Neural cell (in vitro differentiated cells): ENCODE data around the gene COX7B2. TPM values are rescaled to one million over a fixed set of nuclear protein-coding genes. Genes with fewer than 3 reads are reported as not detected.
A peak's percentile ranks its signal among the peaks of the same experiment; 100 is the strongest.

Experiments
- H2AFZ ChIP-seq: fragments of 200-600, 300-800 bp; sonication (generic), shearing (Covaris generic); 2 replicates; pipeline ENCODE4 v1.6.0; 2014; ENCODE audit warnings: low read depth, mild to moderate bottlenecking, antibody characterized with exemption, low read length, moderate library complexity
- H3F3A ChIP-seq: fragments of 200-600 bp; shearing (Covaris generic); 2 replicates; pipeline ENCODE4 v1.6.1; 2016; ENCODE audit warnings: mild to moderate bottlenecking, moderate library complexity, mixed read lengths, antibody characterized with exemption, low read length; ENCODE audit not compliant: insufficient read depth, poor library complexity, severe bottlenecking
- H3K27ac ChIP-seq: fragments of 200-600, 300-800 bp; sonication (generic), shearing (Covaris generic); 2 replicates; pipeline ENCODE4 v1.5.1; 2014; ENCODE audit warnings: mild to moderate bottlenecking, low read length, moderate library complexity
- H3K27me3 ChIP-seq: fragments of 300-800, 200-600 bp; sonication (generic), shearing (Covaris generic); 2 replicates; pipeline ENCODE4 v1.6.0; 2014; ENCODE audit warnings: mild to moderate bottlenecking, low read depth, low read length, moderate library complexity; ENCODE audit not compliant: insufficient read depth
- H3K36me3 ChIP-seq: fragments of 300-800, 200-600 bp; sonication (generic), shearing (Covaris generic); 2 replicates; pipeline ENCODE4 v1.5.1; 2014; ENCODE audit warnings: mild to moderate bottlenecking, antibody characterized with exemption, low read length, moderate library complexity; ENCODE audit not compliant: insufficient read depth
- H3K4me2 ChIP-seq: fragments of 300-800, 200-600 bp; sonication (generic), shearing (Covaris generic); 2 replicates; pipeline ENCODE4 v1.6.0; 2014; ENCODE audit warnings: mild to moderate bottlenecking, low read length
- H3K4me3 ChIP-seq: fragments of 300-800, 200-600 bp; sonication (generic), shearing (Covaris generic); 2 replicates; pipeline ENCODE4 v1.5.1; 2014; ENCODE audit warnings: mild to moderate bottlenecking, low read length, moderate library complexity
- H3K79me2 ChIP-seq: fragments of 200-600 bp; shearing (Covaris generic); replicated peaks from 2 replicates; pipeline ENCODE4 v1.6.0; 2014; ENCODE audit warnings: mild to moderate bottlenecking, low read length, moderate library complexity; ENCODE audit not compliant: insufficient read depth
- H3K9ac ChIP-seq: fragments of 300-800, 200-600 bp; sonication (generic), shearing (Covaris generic); 2 replicates; pipeline ENCODE4 v1.6.1; 2016; ENCODE audit warnings: mild to moderate bottlenecking, low read length, mixed read lengths
- H3K9me2 ChIP-seq: fragments of 200-600 bp; shearing (Covaris generic); 2 replicates; pipeline ENCODE4 v1.6.1; 2016; ENCODE audit warnings: mild to moderate bottlenecking, low read length, mixed read lengths; ENCODE audit not compliant: insufficient read depth
- H3K9me3 ChIP-seq: fragments of 200-600, 300-800 bp; sonication (generic), shearing (Covaris generic); 2 replicates; pipeline ENCODE4 v1.6.1; 2016; ENCODE audit warnings: mild to moderate bottlenecking, mixed run types, low read length, moderate library complexity, mixed read lengths
- H4K20me1 ChIP-seq: fragments of 200-600 bp; shearing (Covaris generic); 2 replicates; pipeline ENCODE4 v1.6.1; 2016; ENCODE audit warnings: mild to moderate bottlenecking, mixed run types; ENCODE audit not compliant: insufficient read depth
- EP300 ChIP-seq: fragments of 450-650 bp; conservative IDR thresholded peaks from 2 replicates; pipeline ENCODE4 v1.6.1; 2014; ENCODE audit warnings: antibody characterized with exemption, mild to moderate bottlenecking, moderate library complexity; ENCODE audit not compliant: poor library complexity, severe bottlenecking
- EZH2 ChIP-seq: fragments of 200-600, 300-800 bp; shearing (Covaris generic), sonication (generic); IDR thresholded peaks from 2 replicates; pipeline ENCODE4 v1.6.1; 2014; ENCODE audit warnings: antibody characterized with exemption, low read length, borderline replicate concordance, mild to moderate bottlenecking; ENCODE audit not compliant: insufficient read depth, poor library complexity, severe bottlenecking
- MXI1 ChIP-seq: fragments of 450-650 bp; conservative IDR thresholded peaks from 2 replicates; pipeline ENCODE4 v1.6.1; 2014; ENCODE audit warnings: antibody characterized with exemption, mild to moderate bottlenecking; ENCODE audit not compliant: poor library complexity, severe bottlenecking
- POLR2AphosphoS5 ChIP-seq: IDR thresholded peaks from 2 replicates; pipeline ENCODE4 v1.6.1; 2012
- RAD21 ChIP-seq: fragments of 450-650 bp; conservative IDR thresholded peaks from 2 replicates; pipeline ENCODE4 v1.6.1; 2014; ENCODE audit warnings: antibody characterized with exemption, mild to moderate bottlenecking, moderate library complexity
- SMC3 ChIP-seq: fragments of 450-650 bp; conservative IDR thresholded peaks from 2 replicates; pipeline ENCODE4 v1.6.1; 2014; ENCODE audit warnings: antibody characterized with exemption, mild to moderate bottlenecking, moderate library complexity; ENCODE audit not compliant: poor library complexity
- TAF1 ChIP-seq: IDR thresholded peaks from 2 replicates; pipeline ENCODE4 v1.6.1; 2012; ENCODE audit warnings: low read depth
- polyA plus RNA-seq: library from polyadenylated mRNA; depleted of rRNA; stranded (reverse); fragments of >200 nt; gene quantifications from 2 replicates; pipeline ENCODE4 v1.2.3, GENCODE V29; 2014
- TF ChIP-seq, protein P1 (sequence below): fragments of 450-650 bp; IDR thresholded peaks from 2 replicates; pipeline ENCODE4 v1.5.1; 2014; ENCODE audit warnings: antibody characterized with exemption, mild to moderate bottlenecking, moderate library complexity; ENCODE audit not compliant: poor library complexity, severe bottlenecking
- TF ChIP-seq, protein P2 (sequence below): IDR thresholded peaks from 2 replicates; pipeline ENCODE4 v1.6.1; 2012; ENCODE audit warnings: borderline replicate concordance

Gene COX7B2
- polyA plus RNA-seq, 1 donor from 2014 or later: not detected

DNA sequence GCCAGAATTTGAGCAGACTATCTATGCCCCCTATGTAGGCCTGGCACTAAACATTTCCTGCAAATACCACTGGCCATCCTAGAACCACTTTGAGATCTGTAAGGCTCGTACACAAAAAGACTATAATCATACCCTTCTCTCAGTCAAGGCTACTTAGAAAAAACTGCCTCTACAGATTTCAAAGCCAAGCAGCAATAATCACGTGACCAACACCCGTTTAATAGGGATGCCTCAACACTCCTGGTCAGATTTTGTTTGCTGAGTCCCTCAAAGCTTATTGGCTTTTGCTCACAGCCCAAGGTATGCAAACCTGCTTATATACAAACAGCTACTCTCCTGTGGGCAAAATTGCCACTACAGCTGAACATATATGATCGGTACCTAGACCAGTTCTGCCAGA, 897 bp downstream of the COX7B2 start:
- Histone ChIP-seq H3K9ac (no peak overlapping the region), H2AFZ (no peak overlapping the region), H3K27me3 (no peaks in the 10 kb centered on the region), H3F3A (no peaks in the 10 kb centered on the region), H4K20me1 (no peaks in the 10 kb centered on the region), H3K79me2 (no peaks in the 10 kb centered on the region), H3K27ac (no peak overlapping the region), H3K4me2 (no peak overlapping the region), H3K4me3 (no peak overlapping the region), H3K9me3 (no peaks in the 10 kb centered on the region), H3K36me3 (no peaks in the 10 kb centered on the region), H3K9me2 (no peaks in the 10 kb centered on the region)
- TF ChIP-seq TAF1: no peak

DNA sequence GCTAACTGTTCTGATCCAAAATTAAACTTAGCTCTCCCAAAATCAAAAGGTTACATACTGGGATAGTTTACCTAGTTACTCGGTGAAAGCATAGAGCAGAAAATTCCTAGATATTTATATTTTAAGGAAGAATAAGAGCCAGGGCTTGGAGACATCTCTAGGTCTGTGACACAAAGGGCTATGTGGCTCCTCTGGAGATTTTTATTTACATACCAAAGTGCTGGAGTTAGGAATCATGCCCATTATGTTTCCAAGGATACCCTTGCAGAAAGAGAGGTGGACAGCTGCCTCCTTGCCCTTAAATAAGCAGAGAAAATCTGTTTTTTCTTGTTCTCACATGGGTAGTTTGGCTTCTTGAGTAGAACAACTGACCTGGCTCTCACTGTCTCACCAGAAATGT, 9.0 kb downstream of the COX7B2 start:
- Histone ChIP-seq H4K20me1 (no peaks in the 10 kb centered on the region), H3K27ac (peak overlapping the region; percentile 2), H3K9ac (no peak overlapping the region), H3K4me2 (no peak overlapping the region), H3K4me3 (no peak overlapping the region), H3K9me3 (no peaks in the 10 kb centered on the region), H3K9me2 (no peaks in the 10 kb centered on the region), H3K36me3 (no peaks in the 10 kb centered on the region), H2AFZ (no peak overlapping the region), H3F3A (no peaks in the 10 kb centered on the region), H3K79me2 (no peaks in the 10 kb centered on the region), H3K27me3 (no peaks in the 10 kb centered on the region)
- TF ChIP-seq EP300 (no peak), POLR2AphosphoS5 (no peak), TAF1 (no peak), MXI1 (no peak)
- TF ChIP-seq, protein P1, sequence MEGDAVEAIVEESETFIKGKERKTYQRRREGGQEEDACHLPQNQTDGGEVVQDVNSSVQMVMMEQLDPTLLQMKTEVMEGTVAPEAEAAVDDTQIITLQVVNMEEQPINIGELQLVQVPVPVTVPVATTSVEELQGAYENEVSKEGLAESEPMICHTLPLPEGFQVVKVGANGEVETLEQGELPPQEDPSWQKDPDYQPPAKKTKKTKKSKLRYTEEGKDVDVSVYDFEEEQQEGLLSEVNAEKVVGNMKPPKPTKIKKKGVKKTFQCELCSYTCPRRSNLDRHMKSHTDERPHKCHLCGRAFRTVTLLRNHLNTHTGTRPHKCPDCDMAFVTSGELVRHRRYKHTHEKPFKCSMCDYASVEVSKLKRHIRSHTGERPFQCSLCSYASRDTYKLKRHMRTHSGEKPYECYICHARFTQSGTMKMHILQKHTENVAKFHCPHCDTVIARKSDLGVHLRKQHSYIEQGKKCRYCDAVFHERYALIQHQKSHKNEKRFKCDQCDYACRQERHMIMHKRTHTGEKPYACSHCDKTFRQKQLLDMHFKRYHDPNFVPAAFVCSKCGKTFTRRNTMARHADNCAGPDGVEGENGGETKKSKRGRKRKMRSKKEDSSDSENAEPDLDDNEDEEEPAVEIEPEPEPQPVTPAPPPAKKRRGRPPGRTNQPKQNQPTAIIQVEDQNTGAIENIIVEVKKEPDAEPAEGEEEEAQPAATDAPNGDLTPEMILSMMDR: no peak

DNA sequence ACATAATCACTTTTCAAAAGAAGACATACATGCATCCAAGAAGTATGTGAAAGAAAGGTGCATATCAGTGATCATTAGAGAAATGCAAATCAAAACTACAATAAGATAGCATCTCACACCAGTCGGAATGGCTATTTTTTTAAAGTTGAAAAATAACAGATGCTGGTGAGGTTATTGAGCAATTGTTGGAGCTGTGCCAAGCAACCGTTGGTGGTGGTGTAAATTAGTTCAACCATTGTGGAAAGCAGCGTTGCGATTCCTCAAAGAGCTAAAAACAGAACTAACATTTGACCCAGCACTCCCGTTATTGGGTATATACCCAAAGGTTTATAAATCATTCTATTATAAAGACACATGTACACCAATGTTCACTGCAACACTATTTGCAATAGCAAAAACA, 14.2 kb downstream of the COX7B2 start:
- no peak overlapping the region for H3K27ac ChIP-seq
- no peaks in the 10 kb centered on the region for H4K20me1 ChIP-seq
- H3K27me3 ChIP-seq: no peaks in the 10 kb centered on the region
- no peak overlapping the region for H3K4me2 ChIP-seq
- H3K79me2 ChIP-seq: no peaks in the 10 kb centered on the region
- H3K36me3 ChIP-seq: no peaks in the 10 kb centered on the region
- H3K4me3 ChIP-seq: no peak overlapping the region
- H3K9me3 ChIP-seq: no peaks in the 10 kb centered on the region
- H3K9me2 ChIP-seq: no peaks in the 10 kb centered on the region
- no peak overlapping the region for H3K9ac ChIP-seq
- H2AFZ ChIP-seq: no peak overlapping the region
- TF ChIP-seq, protein P2, sequence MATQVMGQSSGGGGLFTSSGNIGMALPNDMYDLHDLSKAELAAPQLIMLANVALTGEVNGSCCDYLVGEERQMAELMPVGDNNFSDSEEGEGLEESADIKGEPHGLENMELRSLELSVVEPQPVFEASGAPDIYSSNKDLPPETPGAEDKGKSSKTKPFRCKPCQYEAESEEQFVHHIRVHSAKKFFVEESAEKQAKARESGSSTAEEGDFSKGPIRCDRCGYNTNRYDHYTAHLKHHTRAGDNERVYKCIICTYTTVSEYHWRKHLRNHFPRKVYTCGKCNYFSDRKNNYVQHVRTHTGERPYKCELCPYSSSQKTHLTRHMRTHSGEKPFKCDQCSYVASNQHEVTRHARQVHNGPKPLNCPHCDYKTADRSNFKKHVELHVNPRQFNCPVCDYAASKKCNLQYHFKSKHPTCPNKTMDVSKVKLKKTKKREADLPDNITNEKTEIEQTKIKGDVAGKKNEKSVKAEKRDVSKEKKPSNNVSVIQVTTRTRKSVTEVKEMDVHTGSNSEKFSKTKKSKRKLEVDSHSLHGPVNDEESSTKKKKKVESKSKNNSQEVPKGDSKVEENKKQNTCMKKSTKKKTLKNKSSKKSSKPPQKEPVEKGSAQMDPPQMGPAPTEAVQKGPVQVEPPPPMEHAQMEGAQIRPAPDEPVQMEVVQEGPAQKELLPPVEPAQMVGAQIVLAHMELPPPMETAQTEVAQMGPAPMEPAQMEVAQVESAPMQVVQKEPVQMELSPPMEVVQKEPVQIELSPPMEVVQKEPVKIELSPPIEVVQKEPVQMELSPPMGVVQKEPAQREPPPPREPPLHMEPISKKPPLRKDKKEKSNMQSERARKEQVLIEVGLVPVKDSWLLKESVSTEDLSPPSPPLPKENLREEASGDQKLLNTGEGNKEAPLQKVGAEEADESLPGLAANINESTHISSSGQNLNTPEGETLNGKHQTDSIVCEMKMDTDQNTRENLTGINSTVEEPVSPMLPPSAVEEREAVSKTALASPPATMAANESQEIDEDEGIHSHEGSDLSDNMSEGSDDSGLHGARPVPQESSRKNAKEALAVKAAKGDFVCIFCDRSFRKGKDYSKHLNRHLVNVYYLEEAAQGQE: no peak
- TF ChIP-seq RAD21 (no peak), EP300 (no peak), EZH2 (no peak), POLR2AphosphoS5 (no peak), SMC3 (no peak), MXI1 (no peak), TAF1 (no peak)
- TF ChIP-seq, protein P1: no peak
- H3F3A ChIP-seq: no peaks in the 10 kb centered on the region
